ENCODE data around the gene DUSP9.
"Not testable (repeated sequence)": the region's sequence is repeated elsewhere in the genome, so short reads cannot be mapped to it uniquely, and the experiment has no call there.

The DUSP9 gene

DNA sequence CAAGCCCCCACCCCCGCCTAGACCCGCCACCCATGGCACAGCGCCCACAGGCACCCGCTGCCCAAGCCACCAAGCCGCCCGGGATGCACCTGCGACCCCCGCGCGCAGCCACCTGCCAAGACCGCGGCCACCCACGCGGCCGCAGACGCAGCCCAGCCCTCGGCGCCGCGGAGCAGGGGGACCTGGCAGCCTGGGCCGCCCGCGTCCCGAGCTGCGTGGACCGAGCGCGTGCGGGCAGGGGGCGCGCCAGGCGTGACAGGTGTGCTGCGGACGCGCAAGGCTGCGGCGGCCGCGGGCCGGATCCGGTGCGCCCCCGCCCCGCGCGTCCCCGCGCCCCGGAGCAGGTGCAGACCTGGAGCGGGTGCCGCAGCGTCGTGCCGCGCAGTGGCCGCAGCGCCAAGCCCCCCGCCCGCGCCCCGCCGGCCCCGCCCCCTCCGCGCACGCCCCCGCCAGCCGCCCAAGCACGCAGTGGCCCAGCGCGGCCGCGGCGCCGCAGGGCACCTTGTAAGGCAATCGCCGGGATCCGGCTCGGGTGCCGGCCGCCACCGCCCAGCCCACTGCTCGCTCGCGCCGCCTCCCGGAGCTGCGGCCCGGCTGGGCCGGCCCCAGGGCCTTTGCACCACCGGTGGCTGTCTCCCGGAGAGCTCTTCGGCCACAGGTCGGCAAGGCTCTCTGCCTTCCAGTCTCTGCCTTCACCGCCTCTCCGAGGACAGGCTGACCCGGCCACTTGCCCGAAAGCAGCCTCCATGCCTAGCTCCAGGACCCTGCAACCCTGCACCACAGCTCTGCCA, 26.6 kb downstream of the DUSP9 start, which contains the start of gene PNCK:
PNCK (minus strand) TSS at position 386 of the 791 bp plus-strand sequence. CDS start 737 bp downstream, outside the sequence.
- no peak for DNase-seq (ENCODE audit: low spot score)
- TF ChIP-seq, protein P1, sequence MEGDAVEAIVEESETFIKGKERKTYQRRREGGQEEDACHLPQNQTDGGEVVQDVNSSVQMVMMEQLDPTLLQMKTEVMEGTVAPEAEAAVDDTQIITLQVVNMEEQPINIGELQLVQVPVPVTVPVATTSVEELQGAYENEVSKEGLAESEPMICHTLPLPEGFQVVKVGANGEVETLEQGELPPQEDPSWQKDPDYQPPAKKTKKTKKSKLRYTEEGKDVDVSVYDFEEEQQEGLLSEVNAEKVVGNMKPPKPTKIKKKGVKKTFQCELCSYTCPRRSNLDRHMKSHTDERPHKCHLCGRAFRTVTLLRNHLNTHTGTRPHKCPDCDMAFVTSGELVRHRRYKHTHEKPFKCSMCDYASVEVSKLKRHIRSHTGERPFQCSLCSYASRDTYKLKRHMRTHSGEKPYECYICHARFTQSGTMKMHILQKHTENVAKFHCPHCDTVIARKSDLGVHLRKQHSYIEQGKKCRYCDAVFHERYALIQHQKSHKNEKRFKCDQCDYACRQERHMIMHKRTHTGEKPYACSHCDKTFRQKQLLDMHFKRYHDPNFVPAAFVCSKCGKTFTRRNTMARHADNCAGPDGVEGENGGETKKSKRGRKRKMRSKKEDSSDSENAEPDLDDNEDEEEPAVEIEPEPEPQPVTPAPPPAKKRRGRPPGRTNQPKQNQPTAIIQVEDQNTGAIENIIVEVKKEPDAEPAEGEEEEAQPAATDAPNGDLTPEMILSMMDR (IDR thresholded peaks at IDR 0.05; ENCODE audit: extremely low read depth, missing control alignments): no peak

DNA sequence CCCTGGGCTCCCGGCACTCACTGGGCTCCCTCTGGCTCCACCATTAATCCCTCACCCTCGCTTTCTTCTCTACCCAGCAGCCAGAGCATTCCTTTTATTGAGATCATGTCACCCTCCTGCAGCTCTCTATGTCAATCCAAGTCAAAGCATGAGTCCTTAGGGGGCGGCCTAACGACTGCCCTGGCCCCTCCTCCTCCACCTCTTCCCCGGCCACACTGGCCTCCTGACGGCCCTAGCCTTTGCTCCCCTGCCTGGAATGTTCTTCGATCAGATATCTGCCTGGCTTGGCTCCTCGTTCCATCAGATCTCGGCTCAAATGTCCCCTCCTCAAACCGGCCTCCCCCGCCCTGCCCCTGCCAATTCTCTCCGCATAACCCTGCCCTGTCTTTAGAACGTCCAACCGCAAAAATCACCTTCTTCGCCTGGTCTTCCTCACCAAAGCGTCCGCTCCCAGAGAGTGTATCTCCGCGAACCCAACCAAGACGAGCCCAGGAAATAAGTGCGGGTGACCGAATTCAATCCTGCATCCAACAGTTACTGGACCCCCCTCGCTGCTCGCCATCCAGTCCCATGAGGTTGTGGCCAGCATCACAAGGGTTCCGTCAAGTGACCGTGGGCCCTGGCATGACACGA, 27.3 kb downstream of the DUSP9 start:
- TF ChIP-seq, protein P1 (IDR thresholded peaks at IDR 0.05; ENCODE audit: extremely low read depth, missing control alignments): no peak
- no peak for DNase-seq (ENCODE audit: low spot score)

DNA sequence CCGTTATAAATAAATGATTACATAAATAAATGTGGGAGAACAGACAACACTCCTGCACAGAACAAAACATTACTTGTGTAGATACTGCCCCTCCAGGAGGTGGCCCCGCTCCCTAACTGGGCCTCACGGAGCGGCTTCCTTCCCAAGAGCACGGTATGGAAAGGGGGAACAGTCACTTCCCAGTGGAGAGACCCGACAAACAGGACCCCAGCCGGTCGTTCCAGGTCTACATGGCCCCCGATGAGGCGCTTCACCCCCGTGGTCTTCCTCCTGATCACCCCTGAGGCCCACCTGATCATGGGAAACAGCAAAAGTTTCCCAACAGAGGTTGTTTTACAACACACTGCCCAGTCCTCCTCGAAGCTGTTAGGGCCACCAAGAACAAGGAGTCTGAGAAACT, 34.2 kb downstream of the DUSP9 start:
- DNase-seq (ENCODE audit: low spot score): no peak
- TF ChIP-seq, protein P1 (IDR thresholded peaks at IDR 0.05; ENCODE audit: extremely low read depth, missing control alignments): no peak

DNA sequence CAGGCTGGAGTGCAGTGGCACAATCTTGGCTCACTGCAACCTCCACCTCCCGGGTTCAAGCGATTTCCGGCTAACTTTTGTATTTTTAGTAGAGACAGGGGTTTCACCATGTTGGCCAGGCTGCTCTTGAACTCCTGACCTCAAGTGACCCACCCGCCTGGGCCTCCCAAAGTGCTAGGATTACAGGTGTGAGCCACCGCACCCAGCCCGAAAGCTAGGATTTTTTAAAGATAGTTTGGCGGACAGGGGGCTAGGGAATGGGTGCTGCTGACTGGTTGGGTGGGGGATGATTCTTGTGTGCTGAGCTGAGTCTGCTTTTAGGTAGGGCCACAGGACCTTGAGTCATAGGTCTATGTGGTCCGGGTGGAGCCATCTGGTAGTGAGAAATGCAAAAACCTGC, 36.5 kb downstream of the DUSP9 start:
- not testable (repeated sequence) for DNase-seq (ENCODE audit: low spot score)

GRCh38 chrX:153684467-153685155, 37.6 kb downstream of the DUSP9 start:
- DNase-seq (ENCODE audit: low spot score): no peak
- TF ChIP-seq, protein P1 (IDR thresholded peaks at IDR 0.05; ENCODE audit: extremely low read depth, missing control alignments): no peak

DNA sequence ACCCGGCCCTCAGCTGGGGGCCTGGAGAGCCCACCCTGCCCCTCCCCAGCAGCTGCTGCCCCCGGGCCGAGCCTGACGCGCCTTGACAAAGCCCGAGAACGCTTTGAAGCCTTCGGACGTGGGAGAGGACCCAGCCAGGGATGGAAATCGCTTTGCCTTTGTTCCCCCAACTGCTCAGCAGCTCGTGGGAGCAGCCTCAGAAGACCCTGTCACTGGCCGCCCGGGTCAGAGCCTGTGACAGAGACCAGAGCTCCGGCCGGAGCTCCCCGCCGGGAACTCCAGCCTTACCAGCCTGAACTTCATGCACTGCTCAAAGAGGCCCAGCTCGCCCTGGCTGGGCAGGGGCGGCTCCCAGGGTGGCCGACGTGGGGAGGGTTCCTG, 38.1 kb downstream of the DUSP9 start:
- TF ChIP-seq, protein P1 (IDR thresholded peaks at IDR 0.05; ENCODE audit: extremely low read depth, missing control alignments): no peak
- no peak for DNase-seq (ENCODE audit: low spot score)

- TF ChIP-seq, protein P1 (IDR thresholded peaks at IDR 0.05; ENCODE audit: extremely low read depth, missing control alignments): no peak
- no peak for DNase-seq (ENCODE audit: low spot score)
Measured at GRCh38 chrX:153685751-153686696, 39.0 kb downstream of the DUSP9 start.
